VCaP (cell line): ENCODE data around the gene AMZ2.
A peak's percentile ranks its signal among the peaks of the same experiment; 100 is the strongest.

Source experiments
- H3K27ac ChIP-seq: fragments of 450-650 bp; 2 replicates; pipeline ENCODE4 v1.5.1; 2017
- TF ChIP-seq, protein P1 (sequence below): fragments of 450-650 bp; conservative IDR thresholded peaks from 2 replicates; pipeline ENCODE4 v1.5.1; 2017; ENCODE audit warnings: mild to moderate bottlenecking, moderate library complexity

Gene AMZ2

DNA sequence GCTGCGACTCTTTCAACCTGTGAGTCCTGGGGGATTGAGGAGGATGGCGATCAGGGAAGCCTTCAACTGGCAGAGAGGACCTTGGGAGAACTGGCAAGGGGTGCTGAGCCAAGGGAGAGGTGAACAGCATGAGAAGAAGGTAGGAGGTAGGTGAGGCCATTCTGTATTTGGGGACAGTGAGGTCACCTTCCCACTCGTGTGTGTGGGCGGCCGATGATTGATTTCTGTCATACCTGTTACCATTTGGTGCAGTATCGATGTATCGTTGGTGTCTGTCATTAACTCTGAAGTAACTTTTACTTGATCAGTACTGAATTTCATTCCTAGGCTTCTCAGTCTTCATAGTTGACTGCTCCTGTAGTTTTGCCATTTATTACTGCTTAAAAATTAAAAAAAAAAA lies 47.2 kb downstream of the AMZ2 start:
- TF ChIP-seq, protein P1, sequence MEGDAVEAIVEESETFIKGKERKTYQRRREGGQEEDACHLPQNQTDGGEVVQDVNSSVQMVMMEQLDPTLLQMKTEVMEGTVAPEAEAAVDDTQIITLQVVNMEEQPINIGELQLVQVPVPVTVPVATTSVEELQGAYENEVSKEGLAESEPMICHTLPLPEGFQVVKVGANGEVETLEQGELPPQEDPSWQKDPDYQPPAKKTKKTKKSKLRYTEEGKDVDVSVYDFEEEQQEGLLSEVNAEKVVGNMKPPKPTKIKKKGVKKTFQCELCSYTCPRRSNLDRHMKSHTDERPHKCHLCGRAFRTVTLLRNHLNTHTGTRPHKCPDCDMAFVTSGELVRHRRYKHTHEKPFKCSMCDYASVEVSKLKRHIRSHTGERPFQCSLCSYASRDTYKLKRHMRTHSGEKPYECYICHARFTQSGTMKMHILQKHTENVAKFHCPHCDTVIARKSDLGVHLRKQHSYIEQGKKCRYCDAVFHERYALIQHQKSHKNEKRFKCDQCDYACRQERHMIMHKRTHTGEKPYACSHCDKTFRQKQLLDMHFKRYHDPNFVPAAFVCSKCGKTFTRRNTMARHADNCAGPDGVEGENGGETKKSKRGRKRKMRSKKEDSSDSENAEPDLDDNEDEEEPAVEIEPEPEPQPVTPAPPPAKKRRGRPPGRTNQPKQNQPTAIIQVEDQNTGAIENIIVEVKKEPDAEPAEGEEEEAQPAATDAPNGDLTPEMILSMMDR, result no peak
- no peak overlapping the region for H3K27ac ChIP-seq

DNA sequence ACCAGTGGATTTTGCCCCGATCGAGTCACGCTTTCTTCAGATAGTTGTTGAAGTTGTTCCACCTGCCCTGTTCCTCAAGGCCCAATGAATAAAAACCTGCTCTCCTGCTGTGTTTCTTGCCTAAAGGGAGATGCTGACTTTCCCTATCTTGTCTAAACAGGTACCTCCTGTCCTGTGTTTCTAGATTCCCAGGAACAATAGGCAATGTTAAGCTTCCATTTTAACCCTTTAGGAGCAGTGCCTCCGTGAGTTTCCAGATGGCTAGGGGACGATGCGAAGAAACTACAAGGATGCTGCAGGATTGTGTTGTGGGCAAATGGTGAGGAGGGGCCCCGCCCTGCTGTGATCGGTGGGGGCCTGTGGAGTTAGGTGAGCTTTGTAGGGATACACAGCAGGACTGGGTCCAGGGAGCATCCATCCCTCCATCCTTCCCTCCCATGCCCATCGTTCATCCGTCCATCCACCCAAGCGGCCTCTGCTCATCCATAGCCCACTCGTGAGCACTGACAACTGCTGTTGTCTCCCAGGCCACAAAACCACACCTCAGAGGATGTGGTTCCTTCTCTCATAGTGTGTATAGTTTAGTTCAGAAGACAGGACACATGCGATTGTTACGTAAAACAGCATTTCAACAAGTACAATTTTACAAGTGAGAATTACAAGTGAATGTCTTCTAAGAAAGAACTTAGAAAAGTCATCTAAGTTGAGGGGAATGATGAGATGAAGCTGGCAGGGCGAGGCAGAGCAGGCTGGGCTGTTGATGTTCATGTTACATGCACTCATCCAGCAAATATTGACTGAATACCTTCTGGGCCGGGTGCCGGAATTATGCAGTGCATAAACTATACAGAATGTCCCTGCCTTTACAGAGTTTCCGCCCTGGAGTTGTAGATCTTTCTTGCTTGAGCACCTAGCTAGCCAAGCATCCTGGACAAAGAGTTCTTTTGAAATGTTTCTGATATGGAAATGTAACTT lies 48.7 kb downstream of the AMZ2 start:
- peak overlapping the region; percentile 90 for H3K27ac ChIP-seq
- TF ChIP-seq, protein P1, result no peak

DNA sequence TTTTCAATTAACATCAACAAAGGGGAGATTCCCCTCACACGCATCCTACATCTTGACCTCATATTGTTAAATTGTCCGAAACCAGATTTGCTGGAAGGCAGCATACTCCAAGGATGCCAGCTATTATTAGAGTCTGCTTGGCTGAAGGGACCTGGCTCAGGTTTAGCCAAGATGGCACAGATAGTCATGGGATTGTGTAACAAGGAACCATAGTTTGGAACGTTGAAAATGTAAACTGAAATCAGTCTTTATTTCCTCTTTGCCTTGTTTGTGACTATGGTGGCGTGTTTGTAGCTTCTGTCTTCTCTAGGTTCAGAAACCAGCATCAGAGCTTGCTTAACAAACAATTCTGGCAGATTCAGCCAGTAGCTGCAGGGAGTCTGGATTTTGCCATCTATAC lies 49.4 kb downstream of the AMZ2 start:
- TF ChIP-seq, protein P1, result no peak
- peak overlapping the region; percentile 90 for H3K27ac ChIP-seq

DNA sequence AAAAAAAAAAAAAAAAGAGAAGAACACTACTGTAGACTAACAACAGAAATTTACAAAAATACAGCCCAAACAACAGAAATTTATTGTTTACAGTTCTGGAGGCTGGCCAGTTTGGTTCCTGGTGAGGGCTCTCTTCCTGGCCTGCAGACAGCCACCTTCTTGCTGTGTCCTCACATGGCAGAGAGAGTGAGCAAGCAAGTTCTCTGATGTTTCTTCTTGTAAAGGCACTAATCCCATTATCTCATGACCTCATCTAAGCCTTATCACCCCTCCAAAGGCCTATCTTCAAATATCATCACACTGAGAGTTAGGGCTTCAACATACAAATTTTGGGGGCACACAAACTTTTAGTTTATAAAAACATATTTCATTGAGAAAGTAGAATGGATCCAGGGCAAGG lies 50.8 kb downstream of the AMZ2 start:
- TF ChIP-seq, protein P1, result no peak
- H3K27ac ChIP-seq, result peak overlapping the region; percentile 90

DNA sequence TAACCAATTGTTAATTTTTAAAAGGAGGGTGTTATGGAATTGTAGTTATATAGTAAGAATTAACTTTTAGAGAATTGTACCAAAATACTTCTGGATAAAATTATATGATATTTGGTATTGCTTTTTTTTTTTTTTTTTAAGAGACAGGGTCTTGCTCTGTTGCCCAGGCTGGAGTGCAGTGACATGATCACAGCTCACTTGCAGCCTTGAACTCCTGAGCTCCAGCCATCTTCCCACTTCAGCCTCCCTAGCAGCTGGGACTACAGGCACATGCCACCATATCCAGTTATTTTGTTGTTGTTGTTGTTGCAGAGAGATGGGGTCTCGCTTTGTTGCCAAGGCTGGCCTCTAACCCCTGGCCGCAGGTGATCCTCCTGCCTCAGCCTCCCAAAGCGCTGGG lies 52.0 kb downstream of the AMZ2 start:
- TF ChIP-seq, protein P1, result no peak
- no peak overlapping the region for H3K27ac ChIP-seq

DNA sequence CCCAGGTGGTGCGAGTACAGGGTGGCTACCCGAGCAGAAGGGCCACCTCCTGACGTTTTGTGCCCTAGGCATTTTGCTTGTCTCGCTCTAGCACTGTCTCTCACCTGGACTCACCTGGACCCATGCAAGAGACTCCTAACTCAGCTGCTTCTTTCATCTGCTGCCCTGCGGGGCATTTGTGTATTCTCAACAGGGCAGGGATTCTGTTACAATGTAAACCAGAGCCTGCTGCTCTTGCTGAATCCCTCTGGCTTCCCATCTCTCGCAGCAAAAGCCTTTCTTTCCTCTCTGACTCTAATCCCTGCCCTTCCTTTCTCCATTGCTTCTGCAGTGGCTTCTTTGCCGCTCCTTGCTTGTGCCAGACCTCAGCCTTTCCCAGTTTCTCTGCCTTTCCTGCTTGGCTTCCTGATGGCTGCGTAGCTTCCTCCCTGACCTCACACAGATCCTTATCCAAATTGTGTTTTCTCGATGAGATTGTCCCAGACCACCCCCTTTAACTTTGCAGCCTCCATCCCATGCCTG lies 53.7 kb downstream of the AMZ2 start:
- H3K27ac ChIP-seq, result no peak overlapping the region
- TF ChIP-seq, protein P1, result no peak

DNA sequence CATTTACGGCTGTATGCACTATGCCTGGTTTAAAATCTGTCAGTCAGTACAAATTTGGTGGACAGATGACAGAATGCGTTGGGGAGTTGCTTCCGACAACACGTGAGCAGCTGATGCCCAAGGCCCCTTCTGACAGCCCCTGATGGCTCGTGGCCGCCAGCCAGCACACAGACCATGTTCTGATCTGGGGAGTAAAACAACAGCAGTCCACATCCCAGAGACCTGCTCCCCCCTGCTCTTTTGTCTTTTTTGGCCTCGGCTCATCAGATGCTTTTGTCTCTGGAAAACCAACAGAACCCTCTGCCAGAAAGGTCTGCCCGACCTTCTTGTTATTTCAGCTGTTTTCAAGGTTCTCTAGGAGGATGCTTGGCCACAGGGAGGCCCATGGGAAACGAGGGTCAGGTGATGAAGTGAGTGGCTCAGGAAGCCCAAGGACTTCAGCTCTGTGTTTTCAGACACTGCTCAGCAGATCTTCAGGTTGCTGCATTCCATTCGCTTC lies 54.3 kb downstream of the AMZ2 start:
- no peak overlapping the region for H3K27ac ChIP-seq
- TF ChIP-seq, protein P1, result no peak
